DOHH2 (cell line): ENCODE data around the gene HECW1.

Source experiments
- H3F3A ChIP-seq: fragments of 200-600 bp; sonication (generic), shearing (Covaris generic); 2 replicates; pipeline ENCODE4 v1.6.0; 2016; ENCODE audit warnings: antibody characterized with exemption, mild to moderate bottlenecking; ENCODE audit not compliant: control insufficient read depth, insufficient read depth
- H3K27ac ChIP-seq: fragments of 200-600 bp; sonication (generic); 2 replicates; pipeline ENCODE4 v1.5.1; 2014; ENCODE audit warnings: low read depth, mild to moderate bottlenecking, low read length, moderate library complexity
- H3K27me3 ChIP-seq: fragments of 200-600 bp; sonication (generic); 2 replicates; pipeline ENCODE4 v1.6.1; 2014; ENCODE audit warnings: mild to moderate bottlenecking, low read length, mixed read lengths; ENCODE audit not compliant: control insufficient read depth
- H3K36me3 ChIP-seq: fragments of 200-600 bp; sonication (generic); 2 replicates; pipeline ENCODE4 v1.6.1; 2014; ENCODE audit warnings: mild to moderate bottlenecking, low read length, moderate library complexity, mixed read lengths; ENCODE audit not compliant: control insufficient read depth
- H3K4me1 ChIP-seq: fragments of 200-600 bp; sonication (generic); 2 replicates; pipeline ENCODE4 v1.6.1; 2014; ENCODE audit warnings: mild to moderate bottlenecking, low read length, mixed read lengths; ENCODE audit not compliant: control insufficient read depth
- H3K4me2 ChIP-seq: fragments of 200-600 bp; sonication (generic); 2 replicates; pipeline ENCODE4 v1.6.0; 2014; ENCODE audit warnings: mild to moderate bottlenecking, low read length, moderate library complexity
- H3K4me3 ChIP-seq: fragments of 200-600 bp; sonication (generic); 2 replicates; pipeline ENCODE4 v1.5.1; 2014; ENCODE audit warnings: mild to moderate bottlenecking, low read length, mixed read lengths
- H3K79me2 ChIP-seq: fragments of 200-600 bp; sonication (generic); 2 replicates; pipeline ENCODE4 v1.6.1; 2014; ENCODE audit warnings: mild to moderate bottlenecking, low read length, mixed read lengths; ENCODE audit not compliant: control insufficient read depth
- H3K9me2 ChIP-seq: fragments of 200-600 bp; sonication (generic); replicated peaks from 2 replicates; pipeline ENCODE4 v1.6.1; 2014; ENCODE audit warnings: mild to moderate bottlenecking, low read length, mixed read lengths; ENCODE audit not compliant: control insufficient read depth
- H3K9me3 ChIP-seq: fragments of 200-600 bp; sonication (generic); 2 replicates; pipeline ENCODE4 v1.6.1; 2014; ENCODE audit warnings: antibody characterized with exemption, low read length, mixed read lengths; ENCODE audit not compliant: control insufficient read depth, insufficient read depth
- H4K20me1 ChIP-seq: fragments of 200-600 bp; sonication (generic); 2 replicates; pipeline ENCODE4 v1.6.0; 2014; ENCODE audit warnings: low read depth, mild to moderate bottlenecking, antibody characterized with exemption, low read length, moderate library complexity; ENCODE audit not compliant: control insufficient read depth, insufficient read depth
- EZH2phosphoT487 ChIP-seq: fragments of 200-600 bp; sonication (generic); IDR thresholded peaks from 2 replicates; pipeline ENCODE4 v1.6.1; 2017; ENCODE audit warnings: borderline replicate concordance, mild to moderate bottlenecking, antibody characterized with exemption, low read length, moderate library complexity, mixed read lengths
- TF ChIP-seq, protein P1 (sequence below): fragments of 200-600 bp; sonication (generic); IDR thresholded peaks from one replicate; pipeline ENCODE4 v1.5.1; 2014; ENCODE audit warnings: antibody characterized with exemption, mild to moderate bottlenecking, low read depth, low read length; ENCODE audit not compliant: poor library complexity, severe bottlenecking

Gene HECW1

GRCh38 chr7:43142703-43143102 is 30.3 kb downstream of the HECW1 start:
- no peak for TF ChIP-seq EZH2phosphoT487
- TF ChIP-seq, protein P1, sequence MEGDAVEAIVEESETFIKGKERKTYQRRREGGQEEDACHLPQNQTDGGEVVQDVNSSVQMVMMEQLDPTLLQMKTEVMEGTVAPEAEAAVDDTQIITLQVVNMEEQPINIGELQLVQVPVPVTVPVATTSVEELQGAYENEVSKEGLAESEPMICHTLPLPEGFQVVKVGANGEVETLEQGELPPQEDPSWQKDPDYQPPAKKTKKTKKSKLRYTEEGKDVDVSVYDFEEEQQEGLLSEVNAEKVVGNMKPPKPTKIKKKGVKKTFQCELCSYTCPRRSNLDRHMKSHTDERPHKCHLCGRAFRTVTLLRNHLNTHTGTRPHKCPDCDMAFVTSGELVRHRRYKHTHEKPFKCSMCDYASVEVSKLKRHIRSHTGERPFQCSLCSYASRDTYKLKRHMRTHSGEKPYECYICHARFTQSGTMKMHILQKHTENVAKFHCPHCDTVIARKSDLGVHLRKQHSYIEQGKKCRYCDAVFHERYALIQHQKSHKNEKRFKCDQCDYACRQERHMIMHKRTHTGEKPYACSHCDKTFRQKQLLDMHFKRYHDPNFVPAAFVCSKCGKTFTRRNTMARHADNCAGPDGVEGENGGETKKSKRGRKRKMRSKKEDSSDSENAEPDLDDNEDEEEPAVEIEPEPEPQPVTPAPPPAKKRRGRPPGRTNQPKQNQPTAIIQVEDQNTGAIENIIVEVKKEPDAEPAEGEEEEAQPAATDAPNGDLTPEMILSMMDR = no peak
- H4K20me1 ChIP-seq = no peaks in the 10 kb centered on the region
- H3K4me1 ChIP-seq = no peaks in the 10 kb centered on the region
- no peak overlapping the region for H3K4me3 ChIP-seq
- no peaks in the 10 kb centered on the region for H3F3A ChIP-seq
- H3K79me2 ChIP-seq = no peaks in the 10 kb centered on the region
- no peaks in the 10 kb centered on the region for H3K9me3 ChIP-seq
- no peak overlapping the region for H3K27ac ChIP-seq
- H3K27me3 ChIP-seq = no peaks in the 10 kb centered on the region
- H3K36me3 ChIP-seq = no peaks in the 10 kb centered on the region
- H3K9me2 ChIP-seq = no peaks in the 10 kb centered on the region
- no peak overlapping the region for H3K4me2 ChIP-seq

DNA sequence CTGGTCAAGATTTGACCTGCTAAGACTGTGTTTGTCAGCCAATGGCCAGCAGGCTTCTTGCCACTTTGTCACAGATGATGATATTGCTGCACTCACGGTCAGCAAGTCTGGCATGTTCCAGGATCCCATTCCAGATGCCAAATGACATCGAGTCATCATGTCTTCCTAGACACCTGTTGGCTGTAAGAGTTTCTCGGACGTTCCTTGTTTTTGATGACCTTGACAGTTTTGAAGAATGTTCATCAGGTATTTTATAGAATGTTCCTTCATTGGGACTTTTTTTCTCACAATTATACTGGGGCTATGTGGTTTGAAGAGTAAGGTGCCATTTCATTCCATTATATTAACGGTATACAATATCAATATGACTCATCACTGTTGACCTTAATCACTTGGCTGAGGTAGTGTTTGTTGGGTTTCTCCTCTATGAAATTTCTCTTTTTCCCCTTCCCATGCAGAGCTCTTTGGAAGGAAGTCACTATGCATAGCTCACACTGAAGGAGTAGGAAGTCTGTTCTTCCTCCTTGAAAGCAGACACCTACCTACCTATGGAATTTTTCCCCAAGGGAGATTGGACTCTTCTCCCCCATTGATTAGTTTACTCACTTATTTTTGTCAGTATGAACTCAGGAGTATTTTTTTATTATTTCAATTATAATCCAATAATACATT is 31.6 kb downstream of the HECW1 start:
- H3K27me3 ChIP-seq = no peaks in the 10 kb centered on the region
- no peaks in the 10 kb centered on the region for H4K20me1 ChIP-seq
- H3K9me2 ChIP-seq = no peaks in the 10 kb centered on the region
- H3K4me3 ChIP-seq = no peak overlapping the region
- H3K4me2 ChIP-seq = no peak overlapping the region
- H3K4me1 ChIP-seq = no peaks in the 10 kb centered on the region
- H3K9me3 ChIP-seq = no peaks in the 10 kb centered on the region
- no peaks in the 10 kb centered on the region for H3F3A ChIP-seq
- no peaks in the 10 kb centered on the region for H3K79me2 ChIP-seq
- no peak overlapping the region for H3K27ac ChIP-seq
- TF ChIP-seq EZH2phosphoT487 = no peak
- TF ChIP-seq, protein P1 = no peak
- H3K36me3 ChIP-seq = no peaks in the 10 kb centered on the region

DNA sequence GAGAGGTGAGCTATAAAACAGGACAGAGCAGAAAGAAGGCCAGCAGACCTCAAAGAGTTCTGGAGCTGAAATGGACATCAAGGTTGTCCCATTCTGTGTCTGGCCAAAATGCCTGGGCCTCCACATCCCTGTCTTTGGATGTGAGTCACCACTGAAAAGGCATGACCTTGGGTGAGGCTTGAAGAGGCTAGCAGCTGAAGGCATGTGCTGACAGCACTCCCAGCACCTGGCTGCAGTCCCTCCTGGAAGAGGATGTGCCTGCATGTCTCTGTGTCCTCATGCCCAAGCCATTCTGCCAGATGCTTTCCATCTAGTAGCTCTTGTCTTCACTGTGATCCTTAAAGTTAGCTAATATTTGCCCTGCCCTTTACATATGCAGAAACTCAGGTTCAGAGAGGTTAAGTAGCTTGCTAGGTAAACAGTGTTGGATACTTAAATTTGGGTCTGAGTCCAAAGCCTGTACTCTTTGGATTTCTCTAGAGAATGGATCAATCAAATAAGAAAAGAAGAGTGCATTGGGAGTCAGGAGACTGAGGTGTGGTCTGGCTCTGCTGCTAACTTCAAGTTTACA is 35.8 kb downstream of the HECW1 start:
- Histone ChIP-seq H3K79me2 (no peaks in the 10 kb centered on the region), H3K9me2 (no peaks in the 10 kb centered on the region), H3K4me3 (no peak overlapping the region), H3K27ac (no peak overlapping the region), H3K4me2 (no peak overlapping the region), H3K27me3 (no peaks in the 10 kb centered on the region), H4K20me1 (no peaks in the 10 kb centered on the region), H3F3A (no peaks in the 10 kb centered on the region), H3K4me1 (no peaks in the 10 kb centered on the region), H3K36me3 (no peaks in the 10 kb centered on the region), H3K9me3 (no peaks in the 10 kb centered on the region)
- no peak for TF ChIP-seq EZH2phosphoT487
- TF ChIP-seq, protein P1 = no peak
